GM23338 (cell line): ENCODE results near the gene CWC22. TPM values are rescaled to one million over a fixed set of nuclear protein-coding genes. Genes with fewer than 3 reads are reported as not detected.

Source experiments
- ATAC-seq: fragments of 200-7000 bp; cut with Tn5 transposase; 3 replicates; pipeline ENCODE4 v1.9.1; 2020
- DNase-seq: peaks from one replicate; pipeline ENCODE4 v3.0.0-alpha.2; 2015; ENCODE audit warnings: low spot score
- H2AFZ ChIP-seq: fragments of 200-600 bp; sonication (generic); 2 replicates; pipeline ENCODE4 v1.8.0; 2016; ENCODE audit warnings: antibody characterized with exemption, mild to moderate bottlenecking, moderate library complexity
- H3F3A ChIP-seq: fragments of 200-600 bp; sonication (generic); replicated peaks from 2 replicates; pipeline ENCODE4 v1.8.0; 2017; ENCODE audit warnings: antibody characterized with exemption, mixed run types, low read depth
- H3K27ac ChIP-seq: fragments of 200-600 bp; sonication (generic); 2 replicates; pipeline ENCODE4 v1.6.1; 2016; ENCODE audit warnings: low read depth
- H3K27me3 ChIP-seq: fragments of 200-600 bp; sonication (generic); 2 replicates; pipeline ENCODE4 v1.8.0; 2016; ENCODE audit warnings: mild to moderate bottlenecking, mixed run types, moderate library complexity; ENCODE audit not compliant: insufficient read depth
- H3K36me3 ChIP-seq: fragments of 200-600 bp; sonication (generic); 2 replicates; pipeline ENCODE4 v1.8.0; 2016; ENCODE audit warnings: mild to moderate bottlenecking; ENCODE audit not compliant: insufficient read depth
- H3K4me1 ChIP-seq: fragments of 200-600 bp; sonication (generic); 2 replicates; pipeline ENCODE4 v1.8.0; 2016; ENCODE audit warnings: mild to moderate bottlenecking, moderate library complexity; ENCODE audit not compliant: insufficient read depth
- H3K4me2 ChIP-seq: fragments of 200-600 bp; sonication (generic); 2 replicates; pipeline ENCODE4 v1.7.1; 2017; ENCODE audit warnings: mixed run types
- H3K4me3 ChIP-seq: fragments of 200-600 bp; sonication (generic); 2 replicates; pipeline ENCODE4 v1.6.1; 2016; ENCODE audit warnings: mixed run types
- H3K79me2 ChIP-seq: fragments of 200-600 bp; sonication (generic); replicated peaks from 2 replicates; pipeline ENCODE4 v1.8.0; 2017; ENCODE audit warnings: mild to moderate bottlenecking; ENCODE audit not compliant: insufficient read depth
- H3K9me2 ChIP-seq: fragments of 200-600 bp; sonication (generic); 2 replicates; pipeline ENCODE4 v1.8.0; 2017; ENCODE audit not compliant: insufficient read depth
- H4K20me1 ChIP-seq: fragments of 200-600 bp; sonication (generic); replicated peaks from 2 replicates; pipeline ENCODE4 v1.8.0; 2017; ENCODE audit warnings: mild to moderate bottlenecking; ENCODE audit not compliant: insufficient read depth
- H3K27ac Mint-ChIP-seq: 2 replicates; pipeline ENCODE4 v1.8.0; 2020; ENCODE audit warnings: inconsistent platforms, mild to moderate bottlenecking, moderate library complexity, mixed read lengths
- H3K27me3 Mint-ChIP-seq: 3 replicates; pipeline ENCODE4 v1.8.0; 2022; ENCODE audit warnings: low read depth, mild to moderate bottlenecking, moderate library complexity, mixed read lengths, inconsistent platforms; ENCODE audit not compliant: insufficient read depth, poor library complexity
- H3K36me3 Mint-ChIP-seq: 3 replicates; pipeline ENCODE4 v1.8.0; 2021; ENCODE audit warnings: low read depth, mild to moderate bottlenecking, inconsistent platforms, moderate library complexity, mixed read lengths
- H3K4me1 Mint-ChIP-seq: 3 replicates; pipeline ENCODE4 v1.8.0; 2020; ENCODE audit warnings: mild to moderate bottlenecking, inconsistent platforms, mixed read lengths
- H3K4me3 Mint-ChIP-seq: 3 replicates; pipeline ENCODE4 v1.8.0; 2021; ENCODE audit warnings: moderate library complexity, mild to moderate bottlenecking, inconsistent platforms, mixed read lengths
- H3K9me3 Mint-ChIP-seq: 3 replicates; pipeline ENCODE4 v1.8.0; 2020; ENCODE audit warnings: moderate library complexity, mild to moderate bottlenecking, inconsistent platforms, mixed read lengths
- CREB1 ChIP-seq: fragments of 250-450 bp; sonication (Bioruptor Pico); IDR thresholded peaks from 2 replicates; pipeline ENCODE4 v1.5.0; 2020; ENCODE audit warnings: low read depth, mild to moderate bottlenecking, moderate library complexity
- EZH2 ChIP-seq: fragments of 200-600 bp; sonication (generic); IDR thresholded peaks from one replicate; pipeline ENCODE4 v1.8.0; 2017; ENCODE audit warnings: antibody characterized with exemption, mild to moderate bottlenecking, low read depth; ENCODE audit not compliant: unreplicated experiment
- EZH2phosphoT487 ChIP-seq: fragments of 200-600 bp; sonication (generic); IDR thresholded peaks from one replicate; pipeline ENCODE4 v1.8.1; 2018; ENCODE audit warnings: antibody characterized with exemption; ENCODE audit not compliant: unreplicated experiment
- JUNB ChIP-seq: IDR thresholded peaks from one replicate; pipeline ENCODE4 v1.6.1; 2016; ENCODE audit warnings: antibody characterized with exemption; ENCODE audit not compliant: unreplicated experiment
- NANOG ChIP-seq: IDR thresholded peaks from 2 replicates; pipeline ENCODE4 v1.6.1; 2016; ENCODE audit warnings: antibody characterized with exemption, borderline replicate concordance
- POLR2AphosphoS5 ChIP-seq: IDR thresholded peaks from 2 replicates; pipeline ENCODE4 v1.6.1; 2016; ENCODE audit warnings: antibody characterized with exemption, low read depth
- STAT1 ChIP-seq: IDR thresholded peaks from one replicate; pipeline ENCODE4 v1.6.1; 2016; ENCODE audit warnings: antibody characterized with exemption; ENCODE audit not compliant: unreplicated experiment
- ZNF114 ChIP-seq: fragments of 250-450 bp; sonication (Bioruptor Pico); IDR thresholded peaks from 2 replicates; pipeline ENCODE4 v1.5.0; 2020; ENCODE audit warnings: mild to moderate bottlenecking, moderate library complexity
- ZNF331 ChIP-seq: fragments of 250-450 bp; sonication (Bioruptor Pico); IDR thresholded peaks from 2 replicates; pipeline ENCODE4 v1.5.0; 2020; ENCODE audit warnings: low read depth, mild to moderate bottlenecking, moderate library complexity
- polyA plus RNA-seq: library from polyadenylated mRNA; unstranded; fragments of >200 nt; fragmentation: Nextera tagmentation; extraction: Ambion mirVana; gene quantifications from 2 replicates; pipeline ENCODE4 v1.2.1, GENCODE V29; 2016
- total RNA-seq: library from RNA; depleted of rRNA; stranded (reverse); fragments of >200 nt; shearing (Covaris generic); gene quantifications from 2 replicates; pipeline ENCODE4 v1.2.3, GENCODE V29; 2014
- TF ChIP-seq, protein P1 (sequence below): IDR thresholded peaks from one replicate; pipeline ENCODE4 v1.6.1; 2018; ENCODE audit warnings: antibody characterized with exemption; ENCODE audit not compliant: unreplicated experiment
- TF ChIP-seq, protein P2 (sequence below): fragments of 250-450 bp; sonication (Bioruptor Pico); IDR thresholded peaks from 2 replicates; pipeline ENCODE4 v1.5.0; 2020; ENCODE audit warnings: mild to moderate bottlenecking, moderate library complexity
- TF ChIP-seq, protein P3 (sequence below), 2 experiments: fragments of 200-600 bp in 1 of 2; sonication (generic) in 1 of 2; conservative IDR thresholded peaks; 2 replicates each; pipeline versions ENCODE4 v1.5.1 to v1.6.1; 2016 to 2017; ENCODE audit warnings: antibody characterized with exemption in 2 of 2, low read depth in 2 of 2, mild to moderate bottlenecking in 2 of 2, moderate library complexity in 1 of 2
- TF ChIP-seq, protein P4 (sequence below): IDR thresholded peaks from 2 replicates; pipeline ENCODE4 v1.6.1; 2016; ENCODE audit warnings: antibody characterized with exemption

CWC22 gene
- total and polyA plus RNA-seq, 2 experiments from 2014 or later, result 36.0 to 38.3 TPM

DNA sequence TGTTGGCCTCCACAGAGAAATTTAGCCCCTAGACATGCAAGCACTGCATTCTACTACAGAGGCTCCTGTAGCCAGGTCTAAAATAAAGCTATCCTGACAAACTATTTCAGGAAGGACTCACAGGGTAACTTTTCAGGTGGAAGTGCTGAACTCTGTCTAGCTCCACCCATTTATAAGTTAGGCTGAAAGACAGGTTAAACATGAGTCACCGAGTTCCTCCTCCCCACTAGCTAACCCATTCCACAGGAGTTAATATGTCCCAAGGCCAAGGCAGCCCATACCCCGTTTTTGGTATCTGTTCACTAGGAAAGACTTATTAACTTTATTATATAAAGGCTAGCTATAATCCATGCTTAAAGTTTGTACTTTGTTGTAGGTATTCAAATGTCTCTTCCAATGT is 3.5 kb downstream of the CWC22 start:
- H3K9me3 Mint-ChIP-seq, result no peaks in the 10 kb centered on the region
- Histone ChIP-seq H3K9me2 (no peaks in the 10 kb centered on the region), H3K27ac (no peak overlapping the region), H3K4me2 (no peak overlapping the region), H4K20me1 (peaks cover 12% of the 10 kb centered on the region; the same call in 1 of the 2 replicates), H3K4me3 (no peak overlapping the region), H2AFZ (no peak overlapping the region), H3K36me3 (no peaks in the 10 kb centered on the region), H3K27me3 (no peaks in the 10 kb centered on the region), H3F3A (no peaks in the 10 kb centered on the region), H3K79me2 (peaks cover 82% of the 10 kb centered on the region), H3K4me1 (peaks cover 13% of the 10 kb centered on the region)
- H3K27me3 Mint-ChIP-seq, result peaks cover 7% of the 10 kb centered on the region
- no peak overlapping the region for H3K4me3 Mint-ChIP-seq
- ATAC-seq (no peak), DNase-seq (no peak)
- H3K36me3 Mint-ChIP-seq, result 0 out of 3 replicates have a peak, but pooled peaks cover 2% of the 10 kb centered on the region
- H3K4me1 Mint-ChIP-seq, result peaks cover 22% of the 10 kb centered on the region
- TF ChIP-seq, protein P1, sequence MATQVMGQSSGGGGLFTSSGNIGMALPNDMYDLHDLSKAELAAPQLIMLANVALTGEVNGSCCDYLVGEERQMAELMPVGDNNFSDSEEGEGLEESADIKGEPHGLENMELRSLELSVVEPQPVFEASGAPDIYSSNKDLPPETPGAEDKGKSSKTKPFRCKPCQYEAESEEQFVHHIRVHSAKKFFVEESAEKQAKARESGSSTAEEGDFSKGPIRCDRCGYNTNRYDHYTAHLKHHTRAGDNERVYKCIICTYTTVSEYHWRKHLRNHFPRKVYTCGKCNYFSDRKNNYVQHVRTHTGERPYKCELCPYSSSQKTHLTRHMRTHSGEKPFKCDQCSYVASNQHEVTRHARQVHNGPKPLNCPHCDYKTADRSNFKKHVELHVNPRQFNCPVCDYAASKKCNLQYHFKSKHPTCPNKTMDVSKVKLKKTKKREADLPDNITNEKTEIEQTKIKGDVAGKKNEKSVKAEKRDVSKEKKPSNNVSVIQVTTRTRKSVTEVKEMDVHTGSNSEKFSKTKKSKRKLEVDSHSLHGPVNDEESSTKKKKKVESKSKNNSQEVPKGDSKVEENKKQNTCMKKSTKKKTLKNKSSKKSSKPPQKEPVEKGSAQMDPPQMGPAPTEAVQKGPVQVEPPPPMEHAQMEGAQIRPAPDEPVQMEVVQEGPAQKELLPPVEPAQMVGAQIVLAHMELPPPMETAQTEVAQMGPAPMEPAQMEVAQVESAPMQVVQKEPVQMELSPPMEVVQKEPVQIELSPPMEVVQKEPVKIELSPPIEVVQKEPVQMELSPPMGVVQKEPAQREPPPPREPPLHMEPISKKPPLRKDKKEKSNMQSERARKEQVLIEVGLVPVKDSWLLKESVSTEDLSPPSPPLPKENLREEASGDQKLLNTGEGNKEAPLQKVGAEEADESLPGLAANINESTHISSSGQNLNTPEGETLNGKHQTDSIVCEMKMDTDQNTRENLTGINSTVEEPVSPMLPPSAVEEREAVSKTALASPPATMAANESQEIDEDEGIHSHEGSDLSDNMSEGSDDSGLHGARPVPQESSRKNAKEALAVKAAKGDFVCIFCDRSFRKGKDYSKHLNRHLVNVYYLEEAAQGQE, result no peak
- TF ChIP-seq EZH2phosphoT487, result no peak
- TF ChIP-seq JUNB, result no peak
- TF ChIP-seq, protein P2, sequence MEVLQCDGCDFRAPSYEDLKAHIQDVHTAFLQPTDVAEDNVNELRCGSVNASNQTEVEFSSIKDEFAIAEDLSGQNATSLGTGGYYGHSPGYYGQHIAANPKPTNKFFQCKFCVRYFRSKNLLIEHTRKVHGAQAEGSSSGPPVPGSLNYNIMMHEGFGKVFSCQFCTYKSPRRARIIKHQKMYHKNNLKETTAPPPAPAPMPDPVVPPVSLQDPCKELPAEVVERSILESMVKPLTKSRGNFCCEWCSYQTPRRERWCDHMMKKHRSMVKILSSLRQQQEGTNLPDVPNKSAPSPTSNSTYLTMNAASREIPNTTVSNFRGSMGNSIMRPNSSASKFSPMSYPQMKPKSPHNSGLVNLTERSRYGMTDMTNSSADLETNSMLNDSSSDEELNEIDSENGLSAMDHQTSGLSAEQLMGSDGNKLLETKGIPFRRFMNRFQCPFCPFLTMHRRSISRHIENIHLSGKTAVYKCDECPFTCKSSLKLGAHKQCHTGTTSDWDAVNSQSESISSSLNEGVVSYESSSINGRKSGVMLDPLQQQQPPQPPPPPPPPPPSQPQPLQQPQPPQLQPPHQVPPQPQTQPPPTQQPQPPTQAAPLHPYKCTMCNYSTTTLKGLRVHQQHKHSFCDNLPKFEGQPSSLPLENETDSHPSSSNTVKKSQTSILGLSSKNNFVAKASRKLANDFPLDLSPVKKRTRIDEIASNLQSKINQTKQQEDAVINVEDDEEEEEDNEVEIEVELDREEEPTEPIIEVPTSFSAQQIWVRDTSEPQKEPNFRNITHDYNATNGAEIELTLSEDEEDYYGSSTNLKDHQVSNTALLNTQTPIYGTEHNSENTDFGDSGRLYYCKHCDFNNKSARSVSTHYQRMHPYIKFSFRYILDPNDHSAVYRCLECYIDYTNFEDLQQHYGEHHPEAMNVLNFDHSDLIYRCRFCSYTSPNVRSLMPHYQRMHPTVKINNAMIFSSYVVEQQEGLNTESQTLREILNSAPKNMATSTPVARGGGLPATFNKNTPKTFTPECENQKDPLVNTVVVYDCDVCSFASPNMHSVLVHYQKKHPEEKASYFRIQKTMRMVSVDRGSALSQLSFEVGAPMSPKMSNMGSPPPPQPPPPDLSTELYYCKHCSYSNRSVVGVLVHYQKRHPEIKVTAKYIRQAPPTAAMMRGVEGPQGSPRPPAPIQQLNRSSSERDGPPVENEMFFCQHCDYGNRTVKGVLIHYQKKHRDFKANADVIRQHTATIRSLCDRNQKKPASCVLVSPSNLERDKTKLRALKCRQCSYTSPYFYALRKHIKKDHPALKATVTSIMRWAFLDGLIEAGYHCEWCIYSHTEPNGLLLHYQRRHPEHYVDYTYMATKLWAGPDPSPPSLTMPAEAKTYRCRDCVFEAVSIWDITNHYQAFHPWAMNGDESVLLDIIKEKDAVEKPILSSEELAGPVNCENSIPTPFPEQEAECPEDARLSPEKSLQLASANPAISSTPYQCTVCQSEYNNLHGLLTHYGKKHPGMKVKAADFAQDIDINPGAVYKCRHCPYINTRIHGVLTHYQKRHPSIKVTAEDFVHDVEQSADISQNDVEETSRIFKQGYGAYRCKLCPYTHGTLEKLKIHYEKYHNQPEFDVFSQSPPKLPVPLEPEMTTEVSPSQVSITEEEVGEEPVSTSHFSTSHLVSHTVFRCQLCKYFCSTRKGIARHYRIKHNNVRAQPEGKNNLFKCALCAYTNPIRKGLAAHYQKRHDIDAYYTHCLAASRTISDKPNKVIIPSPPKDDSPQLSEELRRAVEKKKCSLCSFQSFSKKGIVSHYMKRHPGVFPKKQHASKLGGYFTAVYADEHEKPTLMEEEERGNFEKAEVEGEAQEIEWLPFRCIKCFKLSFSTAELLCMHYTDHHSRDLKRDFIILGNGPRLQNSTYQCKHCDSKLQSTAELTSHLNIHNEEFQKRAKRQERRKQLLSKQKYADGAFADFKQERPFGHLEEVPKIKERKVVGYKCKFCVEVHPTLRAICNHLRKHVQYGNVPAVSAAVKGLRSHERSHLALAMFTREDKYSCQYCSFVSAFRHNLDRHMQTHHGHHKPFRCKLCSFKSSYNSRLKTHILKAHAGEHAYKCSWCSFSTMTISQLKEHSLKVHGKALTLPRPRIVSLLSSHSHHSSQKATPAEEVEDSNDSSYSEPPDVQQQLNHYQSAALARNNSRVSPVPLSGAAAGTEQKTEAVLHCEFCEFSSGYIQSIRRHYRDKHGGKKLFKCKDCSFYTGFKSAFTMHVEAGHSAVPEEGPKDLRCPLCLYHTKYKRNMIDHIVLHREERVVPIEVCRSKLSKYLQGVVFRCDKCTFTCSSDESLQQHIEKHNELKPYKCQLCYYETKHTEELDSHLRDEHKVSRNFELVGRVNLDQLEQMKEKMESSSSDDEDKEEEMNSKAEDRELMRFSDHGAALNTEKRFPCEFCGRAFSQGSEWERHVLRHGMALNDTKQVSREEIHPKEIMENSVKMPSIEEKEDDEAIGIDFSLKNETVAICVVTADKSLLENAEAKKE (CRISPR knock-in tag), result no peak
- TF ChIP-seq EZH2, result no peak
- TF ChIP-seq, protein P3, sequence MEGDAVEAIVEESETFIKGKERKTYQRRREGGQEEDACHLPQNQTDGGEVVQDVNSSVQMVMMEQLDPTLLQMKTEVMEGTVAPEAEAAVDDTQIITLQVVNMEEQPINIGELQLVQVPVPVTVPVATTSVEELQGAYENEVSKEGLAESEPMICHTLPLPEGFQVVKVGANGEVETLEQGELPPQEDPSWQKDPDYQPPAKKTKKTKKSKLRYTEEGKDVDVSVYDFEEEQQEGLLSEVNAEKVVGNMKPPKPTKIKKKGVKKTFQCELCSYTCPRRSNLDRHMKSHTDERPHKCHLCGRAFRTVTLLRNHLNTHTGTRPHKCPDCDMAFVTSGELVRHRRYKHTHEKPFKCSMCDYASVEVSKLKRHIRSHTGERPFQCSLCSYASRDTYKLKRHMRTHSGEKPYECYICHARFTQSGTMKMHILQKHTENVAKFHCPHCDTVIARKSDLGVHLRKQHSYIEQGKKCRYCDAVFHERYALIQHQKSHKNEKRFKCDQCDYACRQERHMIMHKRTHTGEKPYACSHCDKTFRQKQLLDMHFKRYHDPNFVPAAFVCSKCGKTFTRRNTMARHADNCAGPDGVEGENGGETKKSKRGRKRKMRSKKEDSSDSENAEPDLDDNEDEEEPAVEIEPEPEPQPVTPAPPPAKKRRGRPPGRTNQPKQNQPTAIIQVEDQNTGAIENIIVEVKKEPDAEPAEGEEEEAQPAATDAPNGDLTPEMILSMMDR (conservative IDR thresholded peaks at IDR 0.05; ENCODE audit: low read depth in 2 of 2), result no peak
- TF ChIP-seq, protein P4, sequence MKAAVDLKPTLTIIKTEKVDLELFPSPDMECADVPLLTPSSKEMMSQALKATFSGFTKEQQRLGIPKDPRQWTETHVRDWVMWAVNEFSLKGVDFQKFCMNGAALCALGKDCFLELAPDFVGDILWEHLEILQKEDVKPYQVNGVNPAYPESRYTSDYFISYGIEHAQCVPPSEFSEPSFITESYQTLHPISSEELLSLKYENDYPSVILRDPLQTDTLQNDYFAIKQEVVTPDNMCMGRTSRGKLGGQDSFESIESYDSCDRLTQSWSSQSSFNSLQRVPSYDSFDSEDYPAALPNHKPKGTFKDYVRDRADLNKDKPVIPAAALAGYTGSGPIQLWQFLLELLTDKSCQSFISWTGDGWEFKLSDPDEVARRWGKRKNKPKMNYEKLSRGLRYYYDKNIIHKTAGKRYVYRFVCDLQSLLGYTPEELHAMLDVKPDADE, result no peak
- no peak for TF ChIP-seq ZNF331
- no peak for TF ChIP-seq POLR2AphosphoS5
- no peak for TF ChIP-seq ZNF114 (CRISPR knock-in tag)
- TF ChIP-seq NANOG, result no peak
- TF ChIP-seq CREB1, result no peak
- no peak for TF ChIP-seq STAT1
- H3K27ac Mint-ChIP-seq, result no peak overlapping the region
